NCI-H774 (cell line): ENCODE results near the gene CAMK2B.

Source experiments
- DNase-seq: peaks from one replicate; lab custom pipeline; 2025; lab: John Stamatoyannopoulos, UW

Gene CAMK2B

GRCh38 chr7:44325201-44325671, at the start of gene CAMK2B:
TSS of gene CAMK2B (minus strand) at chr7:44325594. CDS start at chr7:44325421, 173 bp downstream.
- no peak for DNase-seq

GRCh38 chr7:44374007-44374763, 48.8 kb upstream of the CAMK2B start:
- DNase-seq, result no peak

- DNase-seq, result no peak
Observed at GRCh38 chr7:44373418-44373740, 48.0 kb upstream of the CAMK2B start.

- DNase-seq, result no peak
Observed at GRCh38 chr7:44372560-44373417, 47.4 kb upstream of the CAMK2B start.

GRCh38 chr7:44368885-44369284, 43.5 kb upstream of the CAMK2B start:
- DNase-seq, result no peak

- DNase-seq, result no peak
Observed at GRCh38 chr7:44368455-44368854, 43.1 kb upstream of the CAMK2B start.

- DNase-seq, result no peak
Observed at GRCh38 chr7:44367475-44368043, 42.2 kb upstream of the CAMK2B start.

- no peak for DNase-seq
Observed at GRCh38 chr7:44366986-44367385, 41.6 kb upstream of the CAMK2B start.

- no peak for DNase-seq
Observed at GRCh38 chr7:44353668-44354067, 28.3 kb upstream of the CAMK2B start.

- no peak for DNase-seq
Observed at GRCh38 chr7:44348851-44349781, 23.7 kb upstream of the CAMK2B start.

GRCh38 chr7:44348300-44348699, 22.9 kb upstream of the CAMK2B start:
- DNase-seq, result no peak

- DNase-seq, result no peak
Observed at GRCh38 chr7:44347546-44348114, 22.2 kb upstream of the CAMK2B start.

- DNase-seq, result no peak
Observed at GRCh38 chr7:44346063-44346462, 20.7 kb upstream of the CAMK2B start.

- DNase-seq, result no peak
Observed at GRCh38 chr7:44341401-44341800, 16.0 kb upstream of the CAMK2B start.

GRCh38 chr7:44338600-44338999, 13.2 kb upstream of the CAMK2B start:
- no peak for DNase-seq

GRCh38 chr7:44336491-44336890, 11.1 kb upstream of the CAMK2B start:
- DNase-seq, result no peak

GRCh38 chr7:44335184-44335583, 9.8 kb upstream of the CAMK2B start:
- no peak for DNase-seq

- DNase-seq, result no peak
Observed at GRCh38 chr7:44334734-44335097, 9.3 kb upstream of the CAMK2B start.

- DNase-seq, result no peak
Observed at GRCh38 chr7:44333911-44334733, 8.7 kb upstream of the CAMK2B start.

GRCh38 chr7:44331682-44332081, 6.3 kb upstream of the CAMK2B start:
- DNase-seq, result no peak

GRCh38 chr7:44330331-44330730, 4.9 kb upstream of the CAMK2B start:
- DNase-seq, result no peak
